Activated naive CD4-positive, alpha-beta T cell treated with anti-CD3 and anti-CD28 coated beads, Interleukin-2, amount 10 ng/mL, durations not matched to agents 7 days and 5 days (primary cell): ENCODE measurements around the gene KCNK15.

Source experiments
- CTCF ChIA-PET: fragments of 350-600 bp; sonication (Branson Sonifier 250); formaldehyde crosslinking; loops from one replicate; lab custom pipeline; 2021; ENCODE audit warnings: antibody characterized with exemption; lab: Charles Lee
- DNase-seq: peaks from one replicate; pipeline ENCODE4 v3.0.0-alpha.2; 2020
- H3K27ac Mint-ChIP-seq: one replicate; pipeline ENCODE4 v1.8.0; 2021; ENCODE audit warnings: mild to moderate bottlenecking, moderate library complexity, mixed read lengths
- H3K27me3 Mint-ChIP-seq: one replicate; pipeline ENCODE4 v1.8.0; 2021; ENCODE audit warnings: mild to moderate bottlenecking, mixed read lengths
- H3K36me3 Mint-ChIP-seq: one replicate; pipeline ENCODE4 v1.8.0; 2021; ENCODE audit warnings: mixed read lengths
- H3K4me1 Mint-ChIP-seq: one replicate; pipeline ENCODE4 v1.8.0; 2021; ENCODE audit warnings: mixed read lengths
- H3K4me3 Mint-ChIP-seq: one replicate; pipeline ENCODE4 v1.8.0; 2021; ENCODE audit warnings: mild to moderate bottlenecking, moderate library complexity, mixed read lengths
- H3K9me3 Mint-ChIP-seq: one replicate; pipeline ENCODE4 v1.8.0; 2021; ENCODE audit warnings: mixed read lengths

The KCNK15 gene

DNA sequence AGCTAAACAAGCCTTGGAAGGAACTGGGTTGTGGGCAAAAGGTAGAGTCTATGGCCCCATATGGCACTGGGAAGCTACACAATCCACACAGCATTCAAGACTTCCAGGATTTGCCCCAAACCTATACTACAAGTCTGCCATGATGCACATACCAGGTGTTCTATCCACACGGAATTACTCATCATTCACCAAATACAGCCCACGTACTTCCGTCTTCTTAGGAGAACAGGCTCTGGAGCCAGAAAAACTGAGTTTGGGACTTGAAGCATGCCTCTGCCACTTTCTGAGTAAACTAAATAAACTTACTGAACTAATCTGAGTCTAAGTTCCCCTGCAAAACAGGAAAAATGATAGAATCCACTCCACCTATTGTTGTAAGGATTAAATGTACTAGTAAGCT, 36.1 kb downstream of the KCNK15 start:
- Mint-ChIP-seq H3K36me3 (no peaks in the 10 kb centered on the region), H3K4me3 (no peak overlapping the region), H3K4me1 (no peaks in the 10 kb centered on the region), H3K27ac (no peak overlapping the region), H3K9me3 (no peaks in the 10 kb centered on the region), H3K27me3 (peaks cover 6% of the 10 kb centered on the region)
- no peak for DNase-seq
- CTCF ChIA-PET = no interaction called here

DNA sequence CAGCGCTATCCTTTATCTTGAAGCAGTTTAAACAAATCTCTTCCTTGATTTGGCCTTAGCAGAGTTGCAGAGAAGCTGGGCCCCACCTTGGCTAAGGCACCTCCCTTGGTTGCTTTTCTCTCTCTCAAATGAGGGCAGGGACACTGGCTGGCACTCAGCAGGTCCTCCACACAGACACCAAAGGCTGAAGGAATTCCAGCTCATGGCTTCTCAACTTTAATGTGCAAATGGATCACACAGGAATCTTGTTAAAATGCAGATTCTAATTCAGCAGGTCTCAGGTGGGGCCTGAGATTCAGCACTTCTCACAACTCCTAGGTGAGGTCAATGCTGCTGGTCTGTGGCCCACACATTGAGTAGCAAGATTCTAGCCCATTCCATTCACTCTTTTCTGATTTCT, 39.0 kb downstream of the KCNK15 start:
- Mint-ChIP-seq H3K4me3 (no peak overlapping the region), H3K27ac (no peak overlapping the region), H3K36me3 (no peaks in the 10 kb centered on the region), H3K9me3 (no peaks in the 10 kb centered on the region), H3K27me3 (peaks cover 3% of the 10 kb centered on the region), H3K4me1 (no peaks in the 10 kb centered on the region)
- DNase-seq = no peak
- CTCF ChIA-PET = interaction anchor here (1.2 kb wide), 1 partner anchor 101 kb away, joined by 3 read pairs; no protein-coding TSS in a partner anchor

- Mint-ChIP-seq H3K27ac (no peak overlapping the region), H3K9me3 (no peaks in the 10 kb centered on the region), H3K4me1 (no peaks in the 10 kb centered on the region), H3K36me3 (no peaks in the 10 kb centered on the region), H3K4me3 (no peak overlapping the region), H3K27me3 (peaks cover 8% of the 10 kb centered on the region)
- CTCF ChIA-PET = interaction anchor here (1.2 kb wide), 1 partner anchor 12 kb away, joined by 3 read pairs; no protein-coding TSS in a partner anchor
- no peak for DNase-seq
These were observed 40.1 kb downstream of the KCNK15 start for GRCh38 chr20:44785768-44786167.

DNA sequence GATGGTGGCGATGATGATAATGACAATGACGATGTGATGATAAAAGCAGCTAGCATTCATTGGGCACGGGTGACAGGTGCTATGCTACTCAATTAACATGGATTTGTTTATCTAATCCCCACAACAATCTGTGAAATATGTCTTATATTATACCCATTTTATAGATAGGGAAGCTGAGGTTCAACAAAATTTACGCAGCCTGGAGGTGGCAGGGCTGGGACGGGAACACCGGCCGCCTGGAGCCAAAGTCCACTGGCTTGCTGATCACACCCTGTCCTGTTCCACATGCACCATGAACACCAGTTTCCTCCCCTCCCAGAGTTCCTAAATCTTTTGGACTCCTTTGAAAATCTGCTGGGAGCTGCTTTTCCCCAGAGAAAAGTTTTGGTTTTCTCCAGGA, 41.6 kb downstream of the KCNK15 start:
- Mint-ChIP-seq H3K4me3 (no peak overlapping the region), H3K36me3 (no peaks in the 10 kb centered on the region), H3K9me3 (no peaks in the 10 kb centered on the region), H3K4me1 (no peaks in the 10 kb centered on the region), H3K27ac (no peak overlapping the region), H3K27me3 (peaks cover 8% of the 10 kb centered on the region)
- no peak for DNase-seq
- CTCF ChIA-PET = no interaction called here

GRCh38 chr20:44788706-44789456, 43.2 kb downstream of the KCNK15 start:
- no peaks in the 10 kb centered on the region for H3K9me3 Mint-ChIP-seq
- H3K36me3 Mint-ChIP-seq = no peaks in the 10 kb centered on the region
- DNase-seq = no peak
- no peaks in the 10 kb centered on the region for H3K4me1 Mint-ChIP-seq
- H3K27me3 Mint-ChIP-seq = peaks cover 8% of the 10 kb centered on the region
- no peak overlapping the region for H3K4me3 Mint-ChIP-seq
- H3K27ac Mint-ChIP-seq = no peak overlapping the region
- CTCF ChIA-PET = no interaction called here

GRCh38 chr20:44790638-44791393, 45.2 kb downstream of the KCNK15 start:
- H3K36me3 Mint-ChIP-seq = no peaks in the 10 kb centered on the region
- CTCF ChIA-PET = no interaction called here

DNA sequence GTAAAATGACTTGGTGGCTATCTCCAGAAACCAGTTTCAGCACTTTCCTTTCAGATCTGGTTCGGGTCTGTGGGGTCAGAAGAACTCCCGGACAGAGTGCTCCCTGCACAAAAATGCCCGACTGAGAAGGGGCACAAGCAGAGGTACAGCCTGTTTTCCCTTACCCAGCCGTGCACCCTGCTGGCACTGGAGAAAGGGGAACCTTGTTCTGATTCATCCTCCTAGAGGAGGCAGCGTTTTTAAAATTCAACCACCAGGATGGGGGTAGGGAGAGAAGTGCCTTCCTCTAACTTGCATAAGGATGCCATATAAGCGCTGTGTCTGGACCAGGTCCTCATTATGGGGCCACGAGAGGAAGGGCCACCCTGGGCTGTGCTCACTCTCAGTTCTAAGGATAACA, 47.1 kb downstream of the KCNK15 start:
- H3K27ac Mint-ChIP-seq = no peak overlapping the region
- H3K9me3 Mint-ChIP-seq = no peaks in the 10 kb centered on the region
- CTCF ChIA-PET = no interaction called here
- H3K4me1 Mint-ChIP-seq = no peaks in the 10 kb centered on the region
- no peak overlapping the region for H3K4me3 Mint-ChIP-seq
- H3K36me3 Mint-ChIP-seq = no peaks in the 10 kb centered on the region
- peaks cover 14% of the 10 kb centered on the region for H3K27me3 Mint-ChIP-seq
- DNase-seq = no peak

More at GRCh38 chr20:44790638-44791393, 45.2 kb downstream of the KCNK15 start:
- peaks cover 12% of the 10 kb centered on the region for H3K27me3 Mint-ChIP-seq
- no peaks in the 10 kb centered on the region for H3K4me1 Mint-ChIP-seq
- H3K4me3 Mint-ChIP-seq = no peak overlapping the region
- no peaks in the 10 kb centered on the region for H3K9me3 Mint-ChIP-seq
- DNase-seq = no peak
- H3K27ac Mint-ChIP-seq = no peak overlapping the region

DNA sequence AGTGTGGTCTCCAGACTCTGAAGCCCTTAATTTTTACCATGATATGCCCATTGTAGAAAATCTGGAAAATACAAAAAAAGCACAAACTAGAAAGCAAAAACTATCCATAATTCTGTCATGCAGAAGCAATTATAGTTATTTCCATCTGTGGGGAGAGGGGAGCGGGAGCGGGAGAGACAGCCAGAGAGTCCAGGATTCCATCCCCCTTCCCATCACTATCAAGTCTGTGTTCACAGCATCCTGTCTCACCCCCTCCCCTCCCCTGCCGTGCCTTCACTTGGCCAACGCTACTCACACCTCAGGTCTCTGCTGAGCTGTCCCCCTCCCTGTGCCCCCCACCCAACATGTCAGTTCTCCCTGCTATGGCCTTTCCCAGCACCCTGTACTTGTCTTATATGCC, 50.2 kb downstream of the KCNK15 start:
- Mint-ChIP-seq H3K4me3 (no peak overlapping the region), H3K4me1 (no peaks in the 10 kb centered on the region), H3K27me3 (peaks cover 17% of the 10 kb centered on the region), H3K36me3 (no peaks in the 10 kb centered on the region), H3K27ac (no peak overlapping the region), H3K9me3 (no peaks in the 10 kb centered on the region)
- DNase-seq = no peak
- CTCF ChIA-PET = no interaction called here

DNA sequence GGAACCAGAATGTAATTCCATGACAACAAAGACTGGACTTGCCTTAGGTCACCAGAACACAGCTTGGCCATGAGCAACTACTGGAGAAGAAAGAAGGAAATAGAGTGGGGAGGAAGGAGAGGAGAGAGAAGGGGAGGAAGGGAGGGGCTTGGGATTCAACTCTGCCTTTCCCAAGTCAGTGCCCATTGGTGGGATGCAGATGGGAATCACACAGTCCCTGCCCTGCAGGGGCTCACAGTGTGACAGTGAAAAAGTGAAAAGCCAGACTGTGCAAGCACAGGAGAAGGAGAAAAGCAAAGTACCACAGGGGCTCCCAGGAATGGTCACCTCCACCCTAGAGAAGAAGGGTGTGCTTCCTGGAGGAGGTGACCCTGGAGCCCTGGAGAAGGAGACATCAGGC, 50.6 kb downstream of the KCNK15 start:
- Mint-ChIP-seq H3K36me3 (no peaks in the 10 kb centered on the region), H3K27me3 (peaks cover 17% of the 10 kb centered on the region), H3K4me1 (no peaks in the 10 kb centered on the region), H3K9me3 (no peaks in the 10 kb centered on the region), H3K27ac (no peak overlapping the region), H3K4me3 (no peak overlapping the region)
- no peak for DNase-seq
- CTCF ChIA-PET = no interaction called here

DNA sequence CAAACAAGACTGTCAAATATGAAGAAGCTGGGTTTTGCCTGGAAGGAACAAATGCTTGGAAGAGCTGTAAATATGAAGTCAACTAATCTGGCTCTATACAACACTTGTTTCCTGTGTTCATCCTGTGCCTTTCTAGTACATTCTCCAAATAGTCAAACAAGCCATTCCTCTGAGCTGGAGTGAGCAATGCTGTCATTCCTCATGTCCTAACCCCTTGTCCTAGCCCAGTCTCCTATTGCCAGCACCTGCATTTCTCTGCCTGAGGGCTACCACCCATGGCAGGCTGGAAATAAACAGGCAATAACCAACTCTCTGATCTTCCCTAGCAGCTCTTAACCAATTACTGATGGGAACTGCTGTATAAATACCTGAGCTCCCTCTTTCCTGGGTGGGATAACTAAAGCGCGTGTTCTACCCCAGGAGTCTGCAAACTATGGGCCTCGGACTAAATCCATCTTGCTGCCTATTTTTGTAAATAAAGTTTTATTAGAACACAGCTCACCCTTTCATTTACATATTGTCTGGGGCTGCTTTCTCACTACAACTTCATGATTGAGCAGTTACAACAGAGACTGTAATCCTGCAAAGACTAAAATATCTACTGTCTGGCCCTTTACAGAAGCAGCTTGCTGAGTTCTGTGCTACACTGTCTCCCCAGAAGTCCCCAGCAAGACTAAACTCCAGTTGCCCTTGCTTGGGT, 51.2 kb downstream of the KCNK15 start:
- CTCF ChIA-PET = interaction anchor here (1.0 to 1.2 kb wide), 2 partner anchors 50 to 70 kb away, joined by 3 to 4 read pairs; no protein-coding TSS in a partner anchor
- no peak overlapping the region for H3K4me3 Mint-ChIP-seq
- no peaks in the 10 kb centered on the region for H3K36me3 Mint-ChIP-seq
- H3K9me3 Mint-ChIP-seq = no peaks in the 10 kb centered on the region
- no peak overlapping the region for H3K27ac Mint-ChIP-seq
- no peak for DNase-seq
- H3K27me3 Mint-ChIP-seq = peaks cover 17% of the 10 kb centered on the region
- H3K4me1 Mint-ChIP-seq = no peaks in the 10 kb centered on the region

DNA sequence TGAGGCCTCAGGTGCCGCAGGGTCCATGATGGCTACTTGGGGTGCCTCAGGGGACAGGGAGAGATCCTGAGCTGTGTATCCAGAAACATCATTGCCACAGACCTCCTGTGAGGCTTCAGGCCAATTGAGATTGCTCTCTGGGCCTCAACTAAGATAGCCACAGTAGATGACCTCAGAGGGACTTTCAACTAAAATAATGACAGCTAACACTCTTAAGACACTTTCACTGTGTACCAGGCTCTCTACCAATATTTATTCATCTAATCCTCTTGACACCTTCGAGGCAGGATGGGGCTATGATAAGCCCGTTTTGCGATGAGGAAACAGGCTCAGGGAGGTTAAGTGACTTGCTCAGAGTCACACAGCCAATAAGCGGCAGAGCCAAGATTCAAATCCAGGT, 54.0 kb downstream of the KCNK15 start:
- DNase-seq = no peak
- CTCF ChIA-PET = interaction anchor here (0.9 to 1.3 kb wide), 3 partner anchors 32 to 67 kb away, joined by 3 to 4 read pairs (median 3); no protein-coding TSS in a partner anchor
- Mint-ChIP-seq H3K36me3 (no peaks in the 10 kb centered on the region), H3K4me3 (no peak overlapping the region), H3K27me3 (peaks cover 32% of the 10 kb centered on the region), H3K4me1 (no peaks in the 10 kb centered on the region), H3K27ac (no peak overlapping the region), H3K9me3 (no peaks in the 10 kb centered on the region)

- H3K4me3 Mint-ChIP-seq = no peak overlapping the region
- H3K36me3 Mint-ChIP-seq = no peaks in the 10 kb centered on the region
- H3K27me3 Mint-ChIP-seq = peaks cover 36% of the 10 kb centered on the region
- no peaks in the 10 kb centered on the region for H3K9me3 Mint-ChIP-seq
- no peak for DNase-seq
- no peaks in the 10 kb centered on the region for H3K4me1 Mint-ChIP-seq
- CTCF ChIA-PET = interaction anchor here (0.9 to 1.3 kb wide), 4 partner anchors 32 to 54 kb away, joined by 3 to 4 read pairs (median 3); no protein-coding TSS in a partner anchor
- H3K27ac Mint-ChIP-seq = no peak overlapping the region
These were observed 54.9 kb downstream of the KCNK15 start for GRCh38 chr20:44800391-44801046.
